Measurements from ENCODE around the gene CELF4. TPM values are rescaled to one million over a fixed set of nuclear protein-coding genes. Genes with fewer than 3 reads are reported as not detected.

Gene CELF4
- total RNA-seq, 4 donors from 2014 or later: 0.16 to 0.59 TPM; not detected in 2

- intact Hi-C loops (cut with DNase I; ENCODE audit: low total_unique reads): no loop called here
- WGBS, 2 donors: 85 to 88% methylated on average over 3 of the region's 3 CpGs
These were observed 172.9 kb downstream of the CELF4 start for GRCh38 chr18:37392648-37393047.

GRCh38 chr18:37391698-37392548 lies 173.7 kb downstream of the CELF4 start:
- H3K4me3 ChIP-seq (ENCODE audit: low read depth, poor library complexity, severe bottlenecking): no peak overlapping the region
- intact Hi-C loops (cut with DNase I; ENCODE audit: low total_unique reads): no loop called here
- WGBS, 2 donors: 88 to 91% methylated on average over 16 of the region's 16 CpGs
- no peak for TF ChIP-seq POLR2A (IDR thresholded peaks at IDR 0.05)
- TF ChIP-seq CTCF (IDR thresholded peaks at IDR 0.05): no peak
- no peak for DNase-seq (ENCODE audit: low spot score in 2 of 2)

More at GRCh38 chr18:37392648-37393047, 172.9 kb downstream of the CELF4 start:
- TF ChIP-seq POLR2A (IDR thresholded peaks at IDR 0.05) (no peak), CTCF (IDR thresholded peaks at IDR 0.05) (no peak)
- no peak for DNase-seq (ENCODE audit: low spot score in 2 of 2)
- H3K4me3 ChIP-seq (ENCODE audit: low read depth, poor library complexity, severe bottlenecking): no peak overlapping the region

- TF ChIP-seq CTCF (IDR thresholded peaks at IDR 0.05) (no peak), POLR2A (IDR thresholded peaks at IDR 0.05) (no peak)
- no peak for DNase-seq (ENCODE audit: low spot score in 2 of 2)
- intact Hi-C loops (cut with DNase I; ENCODE audit: low total_unique reads): no loop called here
- 87 to 96% methylated on average over 4 of the region's 4 CpGs for WGBS, 2 donors
- no peak overlapping the region for H3K4me3 ChIP-seq (ENCODE audit: low read depth, poor library complexity, severe bottlenecking)
These were observed 174.4 kb downstream of the CELF4 start for GRCh38 chr18:37391156-37391555.

- no peak for DNase-seq (ENCODE audit: low spot score in 2 of 2)
These were observed 174.9 kb downstream of the CELF4 start for GRCh38 chr18:37390687-37391086.

GRCh38 chr18:37389684-37390368 lies 175.8 kb downstream of the CELF4 start:
- TF ChIP-seq CTCF (IDR thresholded peaks at IDR 0.05) (no peak), POLR2A (IDR thresholded peaks at IDR 0.05) (no peak)
- intact Hi-C loops (cut with DNase I; ENCODE audit: low total_unique reads): no loop called here

More at GRCh38 chr18:37390687-37391086, 174.9 kb downstream of the CELF4 start:
- no peak overlapping the region for H3K4me3 ChIP-seq (ENCODE audit: low read depth, poor library complexity, severe bottlenecking)
- TF ChIP-seq POLR2A (IDR thresholded peaks at IDR 0.05) (no peak), CTCF (IDR thresholded peaks at IDR 0.05) (no peak)
- 89 to 93% methylated on average over 9 to 11 of the region's 11 CpGs for WGBS, 2 donors
- intact Hi-C loops (cut with DNase I; ENCODE audit: low total_unique reads): no loop called here

More at GRCh38 chr18:37389684-37390368, 175.8 kb downstream of the CELF4 start:
- DNase-seq (ENCODE audit: low spot score in 2 of 2): no peak
- 97% methylated on average over 18 to 19 of the region's 19 CpGs for WGBS, 2 donors
- no peak overlapping the region for H3K4me3 ChIP-seq (ENCODE audit: low read depth, poor library complexity, severe bottlenecking)

Measured in lower leg skin (tissue), 4 donors.